ENCODE measurements around the gene ERN2. TPM values are rescaled to one million over a fixed set of nuclear protein-coding genes. Genes with fewer than 3 reads are reported as not detected.
A peak's percentile ranks its signal among the peaks of the same experiment; 100 is the strongest.

The ERN2 gene
- total and polyA plus RNA-seq, 12 donors: 0.20 to 2.7 (median 1.3) TPM; not detected in 1

DNA sequence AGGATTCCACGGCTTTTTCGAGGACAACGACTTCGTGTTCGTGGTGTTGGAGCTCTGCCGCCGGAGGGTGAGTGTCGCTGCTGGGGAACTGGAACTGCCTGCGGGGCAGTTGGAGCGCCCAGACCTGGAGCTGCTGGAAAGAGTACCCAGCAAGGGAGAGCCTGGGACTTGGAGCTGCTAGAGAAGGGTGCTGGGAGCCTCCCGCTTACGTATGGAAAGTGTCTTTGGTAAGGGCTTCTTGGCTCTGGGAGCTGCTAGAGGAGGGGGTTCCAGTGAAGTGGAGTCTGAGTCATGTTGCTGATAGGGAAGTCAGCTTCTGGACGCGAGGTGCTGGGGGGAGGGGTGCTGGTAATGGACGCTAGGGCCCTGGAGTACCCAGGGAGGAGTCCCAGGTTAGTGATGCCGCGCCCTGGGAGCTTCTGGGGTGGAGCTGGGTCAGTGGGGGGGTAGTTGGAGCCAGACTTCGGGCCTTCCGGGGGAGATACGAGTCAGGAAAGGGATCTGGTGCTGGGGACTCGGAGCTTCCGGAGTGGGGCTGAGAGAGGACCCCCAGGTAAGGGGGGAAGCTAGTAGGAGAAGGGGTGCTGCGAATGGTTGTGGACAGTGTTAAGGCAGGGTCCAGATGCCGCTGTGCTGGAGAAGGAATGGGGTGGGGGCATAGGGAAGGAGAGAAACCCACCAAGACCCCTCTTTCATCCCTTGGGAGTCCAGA, 33.6 kb downstream of the ERN2 start:
- intact Hi-C loops (cut with DNase I): no loop called here
- peak in 2 of 7 donors; percentile 13 to 22 for DNase-seq
- no peak overlapping the region for H3K27ac ChIP-seq
- 7 to 28% (median 20%) methylated on average over 12 to 24 of the region's 24 CpGs for WGBS, 4 donors
- H3K9me3 ChIP-seq (replicated peaks in 1 of 3): no peaks in the 10 kb centered on the region
- peaks cover 0 to 18% of the 10 kb centered on the region in 2 donors for H3K36me3 ChIP-seq (replicated peaks in 1 of 2)
- H3K27me3 ChIP-seq: no peaks in the 10 kb centered on the region
- peak overlapping the region in 1 of 4 donors; percentile 69 for H3K4me3 ChIP-seq
- peaks cover 7 to 10% of the 10 kb centered on the region in 2 donors for H3K4me1 ChIP-seq (replicated peaks in 1 of 2)
- no peak for TF ChIP-seq POLR2A (IDR thresholded peaks at IDR 0.05)
- TF ChIP-seq, protein P1, sequence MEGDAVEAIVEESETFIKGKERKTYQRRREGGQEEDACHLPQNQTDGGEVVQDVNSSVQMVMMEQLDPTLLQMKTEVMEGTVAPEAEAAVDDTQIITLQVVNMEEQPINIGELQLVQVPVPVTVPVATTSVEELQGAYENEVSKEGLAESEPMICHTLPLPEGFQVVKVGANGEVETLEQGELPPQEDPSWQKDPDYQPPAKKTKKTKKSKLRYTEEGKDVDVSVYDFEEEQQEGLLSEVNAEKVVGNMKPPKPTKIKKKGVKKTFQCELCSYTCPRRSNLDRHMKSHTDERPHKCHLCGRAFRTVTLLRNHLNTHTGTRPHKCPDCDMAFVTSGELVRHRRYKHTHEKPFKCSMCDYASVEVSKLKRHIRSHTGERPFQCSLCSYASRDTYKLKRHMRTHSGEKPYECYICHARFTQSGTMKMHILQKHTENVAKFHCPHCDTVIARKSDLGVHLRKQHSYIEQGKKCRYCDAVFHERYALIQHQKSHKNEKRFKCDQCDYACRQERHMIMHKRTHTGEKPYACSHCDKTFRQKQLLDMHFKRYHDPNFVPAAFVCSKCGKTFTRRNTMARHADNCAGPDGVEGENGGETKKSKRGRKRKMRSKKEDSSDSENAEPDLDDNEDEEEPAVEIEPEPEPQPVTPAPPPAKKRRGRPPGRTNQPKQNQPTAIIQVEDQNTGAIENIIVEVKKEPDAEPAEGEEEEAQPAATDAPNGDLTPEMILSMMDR (IDR thresholded peaks at IDR 0.05): no peak

DNA sequence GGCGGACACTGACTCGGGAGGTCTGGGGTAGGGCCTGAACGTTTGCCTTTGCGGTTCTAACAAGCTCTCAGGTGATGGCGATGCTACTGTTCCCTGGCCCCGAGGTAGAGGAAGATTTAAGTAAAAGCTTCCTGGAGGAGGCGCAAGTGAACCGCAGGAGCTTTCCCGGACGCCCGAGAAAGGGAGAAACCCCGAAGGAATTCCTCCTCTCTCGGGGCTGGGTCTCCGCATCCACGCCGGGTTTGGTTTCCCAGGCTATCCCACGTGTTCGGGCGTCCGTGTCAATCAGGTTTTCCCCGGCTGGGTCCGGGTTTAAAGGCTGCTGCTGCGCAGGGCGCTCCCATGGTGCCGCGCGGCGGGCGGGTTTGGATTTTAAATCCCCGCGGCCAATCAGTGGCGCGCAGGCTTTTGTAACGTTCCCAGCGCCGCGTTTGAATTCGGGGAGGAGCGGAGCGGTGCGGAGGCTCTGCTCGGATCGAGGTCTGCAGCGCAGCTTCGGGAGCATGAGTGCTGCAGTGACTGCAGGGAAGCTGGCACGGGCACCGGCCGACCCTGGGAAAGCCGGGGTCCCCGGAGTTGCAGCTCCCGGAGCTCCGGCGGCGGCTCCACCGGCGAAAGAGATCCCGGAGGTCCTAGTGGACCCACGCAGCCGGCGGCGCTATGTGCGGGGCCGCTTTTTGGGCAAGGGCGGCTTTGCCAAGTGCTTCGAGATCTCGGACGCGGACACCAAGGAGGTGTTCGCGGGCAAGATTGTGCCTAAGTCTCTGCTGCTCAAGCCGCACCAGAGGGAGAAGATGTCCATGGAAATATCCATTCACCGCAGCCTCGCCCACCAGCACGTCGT, 34.4 kb downstream of the ERN2 start, which contains the start of gene PLK1:
PLK1 (plus strand) TSS at position 460 of the 844 bp plus-strand sequence; CDS start at position 504, 44 bp downstream.
- Histone ChIP-seq H3K4me3 (peak within 1 kb of the TSS in 2 of 4 donors; percentile 49 to 69), H3K27ac (no peak within 1 kb of the TSS), H3K4me1 (replicated peaks in 1 of 2) (peaks cover 7 to 10% of the 10 kb centered on the region in 2 donors), H3K27me3 (no peaks in the 10 kb centered on the region), H3K36me3 (replicated peaks in 1 of 2) (peaks cover 0 to 21% of the 10 kb centered on the region in 2 donors), H3K9me3 (replicated peaks in 1 of 3) (no peaks in the 10 kb centered on the region)
- 1 to 5% (median 2%) methylated on average over 10 to 75 of the region's 75 CpGs for WGBS, 4 donors
- peak; percentile 70 to 83 (median 77) for DNase-seq
- TF ChIP-seq, protein P1 (IDR thresholded peaks at IDR 0.05): peak in 2 of 6 experiments; percentile 8 to 33
- TF ChIP-seq POLR2A (IDR thresholded peaks at IDR 0.05): no peak
- intact Hi-C loops (cut with DNase I): no loop called here

- no peak overlapping the region for H3K27ac ChIP-seq
- H3K36me3 ChIP-seq (replicated peaks in 1 of 2): peaks cover 0 to 21% of the 10 kb centered on the region in 2 donors
- intact Hi-C loops (cut with DNase I): no loop called here
- no peaks in the 10 kb centered on the region for H3K27me3 ChIP-seq
- no peak for DNase-seq
- H3K4me3 ChIP-seq: no peak overlapping the region
- WGBS, 4 donors: 96 to 98% (median 97%) methylated on average over 2 of the region's 2 CpGs
- no peaks in the 10 kb centered on the region for H3K9me3 ChIP-seq (replicated peaks in 1 of 3)
- TF ChIP-seq POLR2A (IDR thresholded peaks at IDR 0.05): no peak
- TF ChIP-seq, protein P1 (IDR thresholded peaks at IDR 0.05): no peak
- peaks cover 7 to 10% of the 10 kb centered on the region in 2 donors for H3K4me1 ChIP-seq (replicated peaks in 1 of 2)
Measured at GRCh38 chr16:23676924-23677480, 36.0 kb downstream of the ERN2 start.

Data from adrenal gland (tissue), 12 donors.